ENCODE measurements around the gene TMCC3.

The TMCC3 gene

DNA sequence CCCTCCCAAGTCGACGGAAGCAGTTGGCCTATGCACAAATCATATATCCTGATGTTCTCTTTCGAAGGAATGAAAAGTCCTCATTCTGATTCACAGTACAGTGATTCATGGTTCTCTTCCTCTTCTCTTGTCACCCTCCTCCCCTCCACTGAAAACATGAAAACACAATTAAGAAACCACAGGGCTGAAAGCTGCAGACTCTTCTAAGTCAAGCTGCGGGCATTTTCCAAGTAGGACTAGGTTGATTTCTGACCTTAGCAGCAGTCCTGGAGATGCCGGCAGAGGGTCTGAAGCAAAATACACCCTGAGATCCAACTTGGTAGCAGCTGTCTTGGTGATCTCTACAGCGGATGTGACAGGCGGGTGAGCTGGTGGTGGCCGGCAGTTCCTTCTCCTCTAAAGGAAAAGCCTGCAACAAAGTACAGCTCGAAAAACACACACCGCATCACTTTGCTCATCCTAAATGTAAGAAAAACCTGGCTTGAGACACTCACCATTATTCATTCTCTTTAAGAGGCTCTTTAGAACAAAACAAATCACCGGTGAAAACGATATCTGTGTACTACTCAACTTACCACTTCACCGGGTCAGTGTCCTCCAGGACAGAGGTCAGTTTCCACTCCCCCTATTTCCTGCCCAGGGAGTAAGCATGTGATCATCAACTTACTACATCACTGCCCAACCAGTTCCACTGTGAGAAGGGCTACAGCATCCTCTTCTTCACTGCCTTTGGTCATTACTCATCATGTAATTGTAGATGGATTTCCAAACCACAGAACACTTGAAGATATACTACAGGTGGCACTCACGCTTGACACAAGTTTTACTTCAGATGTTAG lies 6.0 kb downstream of the TMCC3 start:
- no peak for DNase-seq (ENCODE audit: low spot score)
- TF ChIP-seq, protein P1, sequence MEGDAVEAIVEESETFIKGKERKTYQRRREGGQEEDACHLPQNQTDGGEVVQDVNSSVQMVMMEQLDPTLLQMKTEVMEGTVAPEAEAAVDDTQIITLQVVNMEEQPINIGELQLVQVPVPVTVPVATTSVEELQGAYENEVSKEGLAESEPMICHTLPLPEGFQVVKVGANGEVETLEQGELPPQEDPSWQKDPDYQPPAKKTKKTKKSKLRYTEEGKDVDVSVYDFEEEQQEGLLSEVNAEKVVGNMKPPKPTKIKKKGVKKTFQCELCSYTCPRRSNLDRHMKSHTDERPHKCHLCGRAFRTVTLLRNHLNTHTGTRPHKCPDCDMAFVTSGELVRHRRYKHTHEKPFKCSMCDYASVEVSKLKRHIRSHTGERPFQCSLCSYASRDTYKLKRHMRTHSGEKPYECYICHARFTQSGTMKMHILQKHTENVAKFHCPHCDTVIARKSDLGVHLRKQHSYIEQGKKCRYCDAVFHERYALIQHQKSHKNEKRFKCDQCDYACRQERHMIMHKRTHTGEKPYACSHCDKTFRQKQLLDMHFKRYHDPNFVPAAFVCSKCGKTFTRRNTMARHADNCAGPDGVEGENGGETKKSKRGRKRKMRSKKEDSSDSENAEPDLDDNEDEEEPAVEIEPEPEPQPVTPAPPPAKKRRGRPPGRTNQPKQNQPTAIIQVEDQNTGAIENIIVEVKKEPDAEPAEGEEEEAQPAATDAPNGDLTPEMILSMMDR (IDR thresholded peaks at IDR 0.05; ENCODE audit: extremely low read depth, missing control alignments), result no peak

DNA sequence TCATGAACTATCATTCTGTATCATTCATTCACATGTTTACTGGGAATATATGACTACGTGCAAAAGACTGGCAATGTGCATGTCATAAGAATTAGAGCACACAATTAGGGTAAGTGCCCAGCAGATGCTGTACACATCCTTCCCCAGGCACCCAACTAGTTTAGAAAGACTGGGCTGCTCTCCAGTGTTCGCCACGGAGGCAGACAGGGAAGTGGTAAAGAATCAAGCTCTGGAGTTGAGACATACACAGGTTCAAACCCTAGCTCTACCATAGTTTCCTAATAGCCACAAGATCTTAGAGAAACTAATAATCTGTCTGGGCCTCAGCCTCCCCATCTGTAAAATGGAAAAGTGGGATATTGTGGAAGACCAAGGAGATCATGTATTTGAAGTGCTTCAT lies 6.8 kb downstream of the TMCC3 start:
- no peak for DNase-seq (ENCODE audit: low spot score)
- TF ChIP-seq, protein P1 (IDR thresholded peaks at IDR 0.05; ENCODE audit: extremely low read depth, missing control alignments), result no peak

DNA sequence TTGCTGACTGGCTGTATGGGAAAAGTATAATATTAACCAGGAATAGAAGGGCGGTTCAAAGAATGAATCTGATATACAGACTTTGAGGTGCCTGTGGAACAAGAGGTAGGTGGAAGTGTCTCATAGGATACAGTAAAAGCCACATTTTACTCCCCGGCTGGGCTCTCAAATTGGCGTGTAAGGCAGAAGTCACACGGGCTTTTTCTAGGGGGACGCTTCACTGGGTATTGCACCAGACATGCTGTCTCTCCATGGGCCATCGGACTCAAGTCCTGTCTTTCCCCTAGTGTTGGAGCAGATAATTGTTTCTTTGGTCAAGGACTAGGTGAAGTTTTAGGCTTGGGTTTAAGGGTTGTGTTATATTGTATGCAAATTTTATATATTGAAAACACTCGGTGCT lies 9.1 kb downstream of the TMCC3 start:
- no peak for DNase-seq (ENCODE audit: low spot score)
- TF ChIP-seq, protein P1 (IDR thresholded peaks at IDR 0.05; ENCODE audit: extremely low read depth, missing control alignments), result no peak

DNA sequence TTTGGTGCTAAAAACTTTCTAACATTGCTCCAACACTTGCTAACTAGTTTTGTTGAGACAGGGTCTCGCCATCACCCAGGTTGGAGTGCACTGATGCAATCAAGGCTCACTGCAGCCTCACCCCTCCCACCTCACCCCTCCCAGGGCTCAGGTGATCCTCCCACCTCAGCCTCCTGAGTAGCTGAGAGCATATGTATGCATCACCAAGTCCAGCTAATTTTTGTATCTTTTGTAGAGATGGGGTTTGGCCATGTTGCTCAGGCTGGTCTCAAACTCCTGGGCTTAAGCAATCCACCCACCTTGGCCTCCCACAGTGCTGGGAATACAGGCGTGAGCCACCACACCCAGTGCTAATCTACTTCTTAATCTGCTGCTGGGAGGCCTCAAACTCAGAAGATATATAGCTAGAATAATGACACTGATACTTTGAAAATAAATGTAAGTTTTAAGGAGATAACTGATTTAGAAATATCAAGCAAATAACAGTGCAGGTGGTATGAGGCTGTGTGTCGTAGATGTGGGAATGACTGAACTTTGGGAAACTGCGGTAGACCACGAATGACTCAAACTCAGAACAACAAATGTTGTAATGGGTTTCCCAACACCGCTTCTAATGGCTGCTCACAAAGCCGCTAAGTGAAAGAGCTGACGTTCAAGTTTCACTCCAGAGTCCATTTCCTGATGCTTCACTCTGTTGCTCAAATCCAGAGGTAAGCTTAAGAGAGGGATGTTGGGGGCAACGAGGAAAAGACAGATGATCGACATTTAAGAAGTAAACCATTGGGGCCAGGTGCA lies 10.0 kb downstream of the TMCC3 start:
- DNase-seq (ENCODE audit: low spot score), result peak; percentile 71
- TF ChIP-seq, protein P1 (IDR thresholded peaks at IDR 0.05; ENCODE audit: extremely low read depth, missing control alignments), result no peak

DNA sequence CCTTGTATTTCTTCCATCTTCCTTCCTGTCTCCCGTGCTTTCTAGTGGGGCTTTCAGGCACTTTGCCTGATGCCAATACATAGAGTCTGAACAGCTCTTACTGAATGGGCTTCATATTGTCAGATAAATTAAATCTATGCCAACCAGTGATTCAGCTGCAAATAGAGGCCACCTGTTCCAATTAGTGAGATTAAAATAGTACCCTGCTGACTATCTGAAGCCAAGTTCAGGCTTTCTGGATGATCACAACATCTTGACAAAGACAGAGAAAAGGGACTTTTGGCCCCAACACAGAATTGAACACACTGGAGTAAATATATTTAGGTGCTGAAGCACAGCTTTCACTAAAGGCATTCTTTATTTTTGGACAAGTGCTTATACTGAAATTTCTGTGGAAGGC lies 11.8 kb downstream of the TMCC3 start:
- TF ChIP-seq, protein P1 (IDR thresholded peaks at IDR 0.05; ENCODE audit: extremely low read depth, missing control alignments), result no peak
- no peak for DNase-seq (ENCODE audit: low spot score)

DNA sequence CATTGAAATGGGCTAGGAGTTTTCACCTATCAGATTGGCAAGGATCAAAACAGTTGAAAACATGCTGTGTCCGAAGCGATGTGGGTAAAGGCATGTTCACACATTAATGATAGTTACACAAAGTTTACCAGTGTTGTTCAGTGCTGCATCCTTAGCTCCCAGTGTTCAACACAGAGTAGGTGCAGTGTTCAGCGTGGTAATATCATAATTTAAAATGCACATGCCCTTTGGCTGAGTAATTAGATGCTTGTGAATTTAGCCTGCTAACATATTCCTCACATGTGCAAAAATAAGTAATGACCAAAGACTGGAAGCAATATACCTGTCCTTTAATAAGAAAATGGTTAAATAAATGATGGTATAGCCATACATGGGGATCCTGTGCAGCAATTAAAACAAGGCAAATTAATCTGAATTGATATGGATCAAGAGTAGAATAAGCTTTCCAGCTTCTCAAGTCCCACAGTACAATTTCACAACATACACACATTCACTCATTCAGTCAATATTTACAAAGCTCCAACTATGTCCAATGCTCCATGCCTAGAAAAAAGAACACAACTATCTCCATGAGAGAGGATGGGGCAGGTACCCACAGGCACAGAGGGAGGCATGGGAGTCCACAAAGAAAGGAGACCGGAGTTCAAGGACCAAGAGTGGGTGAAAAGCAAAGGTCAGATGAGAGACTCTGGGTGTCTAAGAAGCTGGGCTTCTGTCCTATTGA lies 12.8 kb downstream of the TMCC3 start:
- TF ChIP-seq, protein P1 (IDR thresholded peaks at IDR 0.05; ENCODE audit: extremely low read depth, missing control alignments), result no peak
- no peak for DNase-seq (ENCODE audit: low spot score)

Measured in GM20000 (cell line).